GM12891 (cell line): ENCODE data around the gene PGGHG.

Source experiments
- POLR2A ChIP-seq: IDR thresholded peaks from 2 replicates; pipeline ENCODE4 v1.6.1; 2011; ENCODE audit warnings: low read depth, low read length, control low read depth
- POLR2AphosphoS5 ChIP-seq: IDR thresholded peaks from 2 replicates; pipeline ENCODE4 v1.6.1; 2011; ENCODE audit warnings: low read depth, low read length, control low read depth

DNA sequence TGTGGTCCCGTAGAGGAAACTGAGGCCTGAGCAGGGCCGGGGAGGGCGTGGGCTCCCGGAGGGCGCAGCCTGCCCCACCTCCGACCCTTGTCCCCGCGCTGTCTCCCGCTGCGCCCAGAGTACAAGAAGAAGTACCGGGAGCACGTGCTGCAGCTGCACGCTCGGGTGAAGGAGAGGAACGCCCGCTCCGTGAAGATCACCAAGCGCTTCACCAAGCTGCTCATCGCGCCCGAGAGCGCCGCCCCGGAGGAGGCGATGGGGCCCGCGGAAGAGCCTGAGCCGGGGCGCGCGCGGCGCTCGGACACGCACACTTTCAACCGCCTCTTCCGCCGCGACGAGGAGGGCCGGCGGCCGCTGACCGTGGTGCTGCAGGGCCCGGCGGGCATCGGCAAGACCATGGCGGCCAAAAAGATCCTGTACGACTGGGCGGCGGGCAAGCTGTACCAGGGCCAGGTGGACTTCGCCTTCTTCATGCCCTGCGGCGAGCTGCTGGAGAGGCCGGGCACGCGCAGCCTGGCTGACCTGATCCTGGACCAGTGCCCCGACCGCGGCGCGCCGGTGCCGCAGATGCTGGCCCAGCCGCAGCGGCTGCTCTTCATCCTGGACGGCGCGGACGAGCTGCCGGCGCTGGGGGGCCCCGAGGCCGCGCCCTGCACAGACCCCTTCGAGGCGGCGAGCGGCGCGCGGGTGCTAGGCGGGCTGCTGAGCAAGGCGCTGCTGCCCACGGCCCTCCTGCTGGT, 8.8 kb upstream of the PGGHG start:
- no peak for TF ChIP-seq POLR2A
- no peak for TF ChIP-seq POLR2AphosphoS5
